GM12872 (cell line): ENCODE measurements around the gene PDIA5.

Experiments used
- TF ChIP-seq, protein P1 (sequence below): IDR thresholded peaks from 3 replicates; pipeline ENCODE4 v1.5.1; 2011; ENCODE audit warnings: low read depth, mild to moderate bottlenecking, low read length, moderate library complexity; ENCODE audit not compliant: insufficient read depth

The PDIA5 gene

GRCh38 chr3:123102249-123102648 lies 35.4 kb downstream of the PDIA5 start:
- TF ChIP-seq, protein P1, sequence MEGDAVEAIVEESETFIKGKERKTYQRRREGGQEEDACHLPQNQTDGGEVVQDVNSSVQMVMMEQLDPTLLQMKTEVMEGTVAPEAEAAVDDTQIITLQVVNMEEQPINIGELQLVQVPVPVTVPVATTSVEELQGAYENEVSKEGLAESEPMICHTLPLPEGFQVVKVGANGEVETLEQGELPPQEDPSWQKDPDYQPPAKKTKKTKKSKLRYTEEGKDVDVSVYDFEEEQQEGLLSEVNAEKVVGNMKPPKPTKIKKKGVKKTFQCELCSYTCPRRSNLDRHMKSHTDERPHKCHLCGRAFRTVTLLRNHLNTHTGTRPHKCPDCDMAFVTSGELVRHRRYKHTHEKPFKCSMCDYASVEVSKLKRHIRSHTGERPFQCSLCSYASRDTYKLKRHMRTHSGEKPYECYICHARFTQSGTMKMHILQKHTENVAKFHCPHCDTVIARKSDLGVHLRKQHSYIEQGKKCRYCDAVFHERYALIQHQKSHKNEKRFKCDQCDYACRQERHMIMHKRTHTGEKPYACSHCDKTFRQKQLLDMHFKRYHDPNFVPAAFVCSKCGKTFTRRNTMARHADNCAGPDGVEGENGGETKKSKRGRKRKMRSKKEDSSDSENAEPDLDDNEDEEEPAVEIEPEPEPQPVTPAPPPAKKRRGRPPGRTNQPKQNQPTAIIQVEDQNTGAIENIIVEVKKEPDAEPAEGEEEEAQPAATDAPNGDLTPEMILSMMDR: no peak

GRCh38 chr3:123102826-123103225 lies 36.0 kb downstream of the PDIA5 start:
- TF ChIP-seq, protein P1: no peak

- TF ChIP-seq, protein P1: no peak
These were observed 37.7 kb downstream of the PDIA5 start for GRCh38 chr3:123104550-123104949.

DNA sequence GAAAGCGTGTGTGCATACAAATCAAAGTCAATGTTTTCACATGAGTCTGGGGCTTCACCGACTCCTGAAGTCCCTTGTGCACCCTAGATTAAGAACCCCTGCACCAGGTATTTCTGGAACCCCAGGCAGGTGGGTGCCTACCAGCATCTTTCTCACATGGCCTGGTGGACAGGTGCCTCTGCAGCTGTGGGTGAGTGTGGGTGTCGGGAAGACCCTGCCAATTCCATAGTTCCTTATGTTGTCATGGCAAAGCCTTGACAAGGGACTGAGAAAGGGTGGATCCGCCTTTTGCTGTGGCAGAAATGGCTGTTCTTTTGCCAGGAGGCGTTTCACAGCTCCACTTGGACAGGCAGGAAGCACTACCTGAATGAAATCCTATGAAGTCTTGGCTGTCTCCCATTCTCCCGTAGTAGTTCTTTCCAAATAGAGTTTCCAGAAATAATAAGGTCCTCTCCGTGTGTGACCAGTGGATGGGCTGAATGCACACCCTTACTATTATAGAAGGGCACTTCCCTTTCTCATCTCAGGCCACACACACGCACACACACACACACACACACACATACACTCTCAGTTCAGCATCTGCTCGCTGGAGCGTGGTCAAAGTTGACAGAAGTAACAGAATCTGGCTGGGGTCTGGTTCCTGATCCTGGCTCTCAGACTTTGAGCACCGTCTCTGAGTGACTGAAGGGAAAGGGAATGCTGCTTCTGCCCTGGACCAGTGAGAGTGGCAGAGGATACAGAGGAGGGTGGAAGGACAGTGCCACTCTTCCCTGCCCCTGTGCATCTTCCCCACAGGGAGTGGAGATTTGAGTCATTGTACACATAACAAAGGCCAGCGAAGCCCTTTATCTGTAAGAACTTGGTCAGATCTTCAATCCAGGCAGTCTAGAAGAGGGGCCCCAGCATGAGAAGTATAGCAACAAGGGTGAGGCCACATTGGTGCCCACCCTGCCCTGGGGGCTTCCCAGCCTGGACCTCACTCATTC lies 38.7 kb downstream of the PDIA5 start:
- TF ChIP-seq, protein P1: no peak

- TF ChIP-seq, protein P1: no peak
These were observed 43.6 kb downstream of the PDIA5 start for GRCh38 chr3:123110282-123110975.

DNA sequence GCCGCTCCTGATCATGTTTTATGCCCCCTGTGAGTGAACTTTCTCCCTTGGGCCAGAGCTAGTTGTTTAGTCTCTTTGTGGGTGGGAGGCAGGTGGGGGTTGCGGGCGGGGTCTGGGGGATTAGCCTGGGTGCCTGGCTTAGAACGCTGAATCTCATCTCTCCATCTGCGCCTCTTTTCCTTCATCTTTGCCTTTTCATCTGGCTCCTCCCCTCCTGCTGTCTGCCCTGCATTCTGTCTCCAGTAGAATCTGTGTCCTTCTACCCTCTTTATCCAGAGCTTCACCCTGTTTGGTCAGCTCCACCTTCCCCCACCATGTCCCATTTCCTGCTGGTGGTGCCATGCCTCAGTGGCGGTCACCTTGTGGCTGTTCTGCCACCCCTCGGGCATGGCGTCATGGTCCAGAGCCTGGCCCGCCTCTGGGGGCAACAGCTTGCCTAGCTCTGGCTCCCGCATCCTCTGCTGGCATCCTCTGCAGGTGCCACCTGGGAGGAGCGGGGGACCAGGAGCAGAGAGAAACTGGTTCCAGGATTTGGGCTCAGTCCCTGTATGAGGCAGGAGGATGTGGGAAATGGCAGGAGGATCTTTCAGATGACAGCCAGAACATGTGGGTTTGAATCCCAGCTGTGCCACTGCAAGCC lies 44.3 kb downstream of the PDIA5 start:
- TF ChIP-seq, protein P1: no peak

- TF ChIP-seq, protein P1: no peak
These were observed 44.8 kb downstream of the PDIA5 start for GRCh38 chr3:123111640-123112039.
